ENCODE measurements around the gene HYOU1. TPM values are rescaled to one million over a fixed set of nuclear protein-coding genes. Genes with fewer than 3 reads are reported as not detected.

The HYOU1 gene
- total RNA-seq, 4 donors from 2014 or later, result 32.0 to 49.2 (median 39.9) TPM

GRCh38 chr11:119078675-119079420 is 21.8 kb upstream of the HYOU1 start:
- TF ChIP-seq, protein P1, sequence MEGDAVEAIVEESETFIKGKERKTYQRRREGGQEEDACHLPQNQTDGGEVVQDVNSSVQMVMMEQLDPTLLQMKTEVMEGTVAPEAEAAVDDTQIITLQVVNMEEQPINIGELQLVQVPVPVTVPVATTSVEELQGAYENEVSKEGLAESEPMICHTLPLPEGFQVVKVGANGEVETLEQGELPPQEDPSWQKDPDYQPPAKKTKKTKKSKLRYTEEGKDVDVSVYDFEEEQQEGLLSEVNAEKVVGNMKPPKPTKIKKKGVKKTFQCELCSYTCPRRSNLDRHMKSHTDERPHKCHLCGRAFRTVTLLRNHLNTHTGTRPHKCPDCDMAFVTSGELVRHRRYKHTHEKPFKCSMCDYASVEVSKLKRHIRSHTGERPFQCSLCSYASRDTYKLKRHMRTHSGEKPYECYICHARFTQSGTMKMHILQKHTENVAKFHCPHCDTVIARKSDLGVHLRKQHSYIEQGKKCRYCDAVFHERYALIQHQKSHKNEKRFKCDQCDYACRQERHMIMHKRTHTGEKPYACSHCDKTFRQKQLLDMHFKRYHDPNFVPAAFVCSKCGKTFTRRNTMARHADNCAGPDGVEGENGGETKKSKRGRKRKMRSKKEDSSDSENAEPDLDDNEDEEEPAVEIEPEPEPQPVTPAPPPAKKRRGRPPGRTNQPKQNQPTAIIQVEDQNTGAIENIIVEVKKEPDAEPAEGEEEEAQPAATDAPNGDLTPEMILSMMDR (IDR thresholded peaks at IDR 0.05; ENCODE audit: low read depth), result no peak

DNA sequence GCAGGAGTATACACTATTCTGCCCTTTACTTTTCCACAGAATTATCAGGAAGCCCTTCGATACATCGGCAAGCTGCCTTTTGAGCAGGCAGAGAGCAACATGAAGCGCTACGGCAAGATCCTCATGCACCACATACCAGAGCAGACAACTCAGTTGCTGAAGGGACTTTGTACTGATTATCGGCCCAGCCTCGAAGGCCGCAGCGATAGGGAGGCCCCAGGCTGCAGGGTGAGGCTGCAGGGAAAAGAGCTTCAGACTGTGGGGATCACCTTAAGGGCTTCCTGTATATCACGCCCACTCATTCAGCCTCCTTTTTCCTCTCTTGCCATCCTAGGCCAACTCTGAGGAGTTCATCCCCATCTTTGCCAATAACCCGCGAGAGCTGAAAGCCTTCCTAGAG is 20.8 kb upstream of the HYOU1 start:
- TF ChIP-seq, protein P1 (IDR thresholded peaks at IDR 0.05; ENCODE audit: low read depth), result no peak

GRCh38 chr11:119067371-119068222 is 10.6 kb upstream of the HYOU1 start, which contains the start of gene VPS11:
Gene VPS11, plus strand, starts transcription at chr11:119067818. Its CDS starts 6 bp downstream, at chr11:119067824.
- TF ChIP-seq, protein P1 (IDR thresholded peaks at IDR 0.05; ENCODE audit: low read depth), result no peak

- TF ChIP-seq, protein P1 (IDR thresholded peaks at IDR 0.05; ENCODE audit: low read depth), result no peak
Measured at GRCh38 chr11:119065369-119065768, 8.4 kb upstream of the HYOU1 start.

- TF ChIP-seq, protein P1 (IDR thresholded peaks at IDR 0.05; ENCODE audit: low read depth), result no peak
Measured at GRCh38 chr11:119062779-119063178, 5.8 kb upstream of the HYOU1 start.

- TF ChIP-seq, protein P1 (IDR thresholded peaks at IDR 0.05; ENCODE audit: low read depth), result no peak
Measured at GRCh38 chr11:119061256-119061655, 4.3 kb upstream of the HYOU1 start.

DNA sequence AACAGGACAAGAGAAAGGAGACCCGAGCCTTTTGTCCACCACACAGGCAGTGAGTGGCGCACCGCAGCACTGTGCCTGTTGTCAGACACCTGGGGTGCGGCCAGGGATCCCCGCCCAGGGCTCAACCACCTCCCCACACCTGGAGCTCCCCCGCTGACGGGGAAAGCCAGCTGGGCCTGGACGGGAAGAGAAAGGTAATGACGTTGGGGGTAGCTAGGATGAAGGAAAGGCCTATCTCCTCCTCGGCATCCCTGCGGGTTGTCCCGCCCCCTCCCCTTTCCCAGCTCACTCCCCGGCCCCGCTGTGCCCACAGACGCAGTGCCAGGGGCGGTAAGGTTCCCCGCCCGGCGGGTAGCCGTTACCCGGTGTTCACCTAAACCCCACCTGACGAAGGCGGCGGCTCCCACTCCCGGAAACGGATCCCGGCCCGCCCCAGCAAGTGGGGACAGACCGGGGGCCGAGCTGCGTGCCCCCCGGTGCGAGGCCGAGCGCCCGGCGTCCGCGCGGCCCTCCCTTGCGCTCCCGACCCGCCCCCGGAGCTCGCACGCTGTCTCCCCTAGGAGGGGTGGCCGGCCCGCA is 495 bp downstream of the HYOU1 start:
- TF ChIP-seq, protein P1 (IDR thresholded peaks at IDR 0.05; ENCODE audit: low read depth), result no peak
